ENCODE results near the gene LRIF1. TPM values are rescaled to one million over a fixed set of nuclear protein-coding genes. Genes with fewer than 3 reads are reported as not detected.
A peak's percentile ranks its signal among the peaks of the same experiment; 100 is the strongest.

Gene LRIF1
- total and polyA plus RNA-seq, 10 of the 15 experiments (the other 5 are each of a cell fraction or from before 2014, with no cell fraction given), result 9.7 to 20.3 (median 15.8) TPM

- TF ChIP-seq E2F8 (IDR thresholded peaks at IDR 0.05; ENCODE audit: low read depth, partially characterized antibody) (no peak), MLLT1 (IDR thresholded peaks at IDR 0.05) (no peak), IRF3 (IDR thresholded peaks at IDR 0.05) (no peak)
These were observed 1.8 kb downstream of the LRIF1 start (continued) for GRCh38 chr1:110961902-110962301.

- H3K4me1 ChIP-seq (ENCODE audit: control insufficient read depth, insufficient read depth, low read length), result 0 out of 2 replicates have a peak, but pooled peaks cover 6% of the 10 kb centered on the region
- FAIRE-seq (no peak), ATAC-seq (no peak), DNase-seq (ENCODE audit: low read depth, low spot score) (no peak)
- WGBS (ENCODE audit: insufficient coverage, insufficient replicate concordance, low lambda C conversion rate, missing lambda C conversion rate), result 97% methylated on average over 2 of the region's 2 CpGs
- H3K4me2 ChIP-seq (ENCODE audit: control insufficient read depth, insufficient read depth), result peak overlapping the region; percentile 38; the same call in 1 of the 2 replicates
- ChIA-PET RAD21 (ENCODE audit: unreplicated experiment) (interaction anchor here (0.7 to 1.3 kb wide), 2 partner anchors 65 to 87 kb away, joined by 3 read pairs; no protein-coding TSS in a partner anchor), SMC1A (ENCODE audit: uncharacterized antibody, unreplicated experiment) (interaction anchor here (0.6 to 1.6 kb wide), 7 partner anchors 12 to 183 kb away, joined by 3 to 4 read pairs (median 3); no protein-coding TSS in a partner anchor), POLR2A (interaction anchor here (1.0 to 1.4 kb wide), 2 partner anchors 11 to 89 kb away, joined by 3 read pairs; no protein-coding TSS in a partner anchor), CTCF (interaction anchor here (0.7 to 2.7 kb wide), 8 partner anchors 13 to 373 kb away, joined by 3 to 7 read pairs (median 4); no protein-coding TSS in a partner anchor)
- H4K20me1 ChIP-seq (ENCODE audit: control insufficient read depth, insufficient read depth), result no peaks in the 10 kb centered on the region
- no peak overlapping the region for H3K9ac ChIP-seq (ENCODE audit: control insufficient read depth, insufficient read depth, low read length)
- in situ Hi-C loops (cut with MboI) (no loop called here), intact Hi-C loops (cut with micrococcal nuclease; ENCODE audit: unreplicated experiment) (loop anchor here (5.0 kb wide), 1 partner anchor 261 kb away; no protein-coding TSS in a partner anchor)
- no peaks in the 10 kb centered on the region; a peak in 1 of 4 replicates for H3K36me3 ChIP-seq (ENCODE audit: control insufficient read depth in 2 of 2, insufficient read depth in 2 of 2, low read length in 1 of 2)
- H3K4me3 ChIP-seq, result 0 out of 2 replicates have a peak overlapping the region, but pooled peaks have one; percentile 13
- peaks cover 42% of the 10 kb centered on the region for H3K79me2 ChIP-seq (ENCODE audit: control insufficient read depth, insufficient read depth, low read length)
- H3K27ac ChIP-seq (ENCODE audit: control insufficient read depth, insufficient read depth), result no peak overlapping the region
- no TSS peak for BruUV-seq (replicated peaks)
- no peak overlapping the region for H2AFZ ChIP-seq (ENCODE audit: control insufficient read depth, low read depth, low read length)
- H3K27me3 ChIP-seq (replicated peaks in 1 of 2; ENCODE audit: control insufficient read depth in 2 of 2, insufficient read depth in 2 of 2, low read length in 1 of 2), result no peaks in the 10 kb centered on the region
- H3K9me3 ChIP-seq (replicated peaks; ENCODE audit: control insufficient read depth, insufficient read depth, low read length), result peaks cover 31% of the 10 kb centered on the region
- no peak for TF ChIP-seq CREM (IDR thresholded peaks at IDR 0.05; ENCODE audit: low read depth)
- no peak for TF ChIP-seq REST (IDR thresholded peaks at IDR 0.05; ENCODE audit: low read depth, low read length)
- no peak for TF ChIP-seq DPF2 (IDR thresholded peaks at IDR 0.05)
- no peak for TF ChIP-seq ASH2L (IDR thresholded peaks at IDR 0.05; ENCODE audit: borderline replicate concordance, low read depth)
- TF ChIP-seq E2F8 (IDR thresholded peaks at IDR 0.05; ENCODE audit: low read depth, partially characterized antibody), result no peak
These were observed 2.8 kb downstream of the LRIF1 start for GRCh38 chr1:110960777-110961420.

All from GM12878 (cell line).